SK-N-SH (cell line): ENCODE data around the gene FRAT2. TPM values are rescaled to one million over a fixed set of nuclear protein-coding genes. Genes with fewer than 3 reads are reported as not detected.

Experiments used
- CTCF ChIA-PET: fragments of 300-600, 350-600 bp; formaldehyde crosslinking; extraction: SDS; loops from one replicate; lab custom pipeline; 2021; lab: Yijun Ruan, JAX
- POLR2A ChIA-PET: fragments of 350-600 bp; sonication (Branson Sonifier 250); formaldehyde crosslinking; extraction: SDS; loops from one replicate; lab custom pipeline; 2020; ENCODE audit warnings: antibody characterized with exemption, inconsistent platforms; lab: Yijun Ruan, JAX
- DNase-seq: peaks from one replicate; pipeline ENCODE4 v3.0.0; 2012
- H2AFZ ChIP-seq: fragments of 200-600 bp; sonication (generic); 2 replicates; pipeline ENCODE4 v1.8.1; 2016; ENCODE audit warnings: antibody characterized with exemption, mild to moderate bottlenecking, low read depth
- H3F3A ChIP-seq: fragments of 200-600 bp; sonication (generic); replicated peaks from 2 replicates; pipeline ENCODE3; 2016; ENCODE audit warnings: antibody characterized with exemption, mild to moderate bottlenecking; ENCODE audit not compliant: insufficient read depth
- H3K27ac ChIP-seq, 2 experiments: fragments of 200-500 bp in 1 of 2; fragments of 200-600 bp in 1 of 2; sonication (Bioruptor generic) in 1 of 2; sonication (generic), shearing (Covaris generic) in 1 of 2; 2 replicates each; pipeline versions ENCODE4 v1.5.1 to v1.6.1; 2014 to 2016; ENCODE audit warnings: low read depth in 2 of 2, inconsistent platforms in 1 of 2, low read length in 1 of 2, mild to moderate bottlenecking in 1 of 2, mixed read lengths in 1 of 2
- H3K27me3 ChIP-seq: fragments of 200-600 bp; sonication (generic), shearing (Covaris generic); 2 replicates; pipeline ENCODE4 v1.6.1; 2016; ENCODE audit warnings: mixed run types; ENCODE audit not compliant: insufficient read depth
- H3K36me3 ChIP-seq, 2 experiments: fragments of 200-500 bp in 1 of 2; fragments of 200-600 bp in 1 of 2; sonication (Bioruptor generic) in 1 of 2; sonication (generic) in 1 of 2; replicated peaks in 1 of 2; 2 replicates each; pipeline versions ENCODE3 to v1.5.1; 2014 to 2016; ENCODE audit warnings: low read length in 1 of 2, mild to moderate bottlenecking in 1 of 2; ENCODE audit not compliant: insufficient read depth in 2 of 2, control insufficient read depth in 1 of 2
- H3K4me1 ChIP-seq, 2 experiments: fragments of 200-500 bp in 1 of 2; fragments of 200-600 bp in 1 of 2; sonication (Bioruptor generic) in 1 of 2; sonication (generic), shearing (Covaris generic) in 1 of 2; 2 replicates each; pipeline versions ENCODE4 v1.5.1 to v1.6.1; 2014 to 2016; ENCODE audit warnings: low read depth in 1 of 2, low read length in 1 of 2, mixed run types in 1 of 2; ENCODE audit not compliant: insufficient read depth in 2 of 2, control insufficient read depth in 1 of 2
- H3K4me2 ChIP-seq: fragments of 200-600 bp; sonication (generic), shearing (Covaris generic); 2 replicates; pipeline ENCODE4 v1.6.1; 2017; ENCODE audit warnings: mixed run types
- H3K4me3 ChIP-seq, 2 experiments: fragments of 200-500 bp in 1 of 2; fragments of 200-600 bp in 1 of 2; sonication (Bioruptor generic) in 1 of 2; sonication (generic), shearing (Covaris generic) in 1 of 2; 2 replicates each; pipeline versions ENCODE4 v1.5.1 to v1.8.1; 2014 to 2016; ENCODE audit warnings: low read depth in 2 of 2, inconsistent platforms in 1 of 2, low read length in 1 of 2, mild to moderate bottlenecking in 1 of 2, mixed read lengths in 1 of 2, moderate library complexity in 1 of 2
- H3K79me2 ChIP-seq: fragments of 200-600 bp; sonication (generic); 2 replicates; pipeline ENCODE4 v1.8.1; 2017; ENCODE audit warnings: mild to moderate bottlenecking; ENCODE audit not compliant: insufficient read depth
- H3K9ac ChIP-seq: fragments of 200-600 bp; sonication (generic); 2 replicates; pipeline ENCODE4 v1.6.1; 2017; ENCODE audit warnings: mixed run types
- H3K9me2 ChIP-seq: fragments of 200-600 bp; sonication (generic); 2 replicates; pipeline ENCODE4 v1.6.1; 2017; ENCODE audit warnings: mixed run types
- H3K9me3 ChIP-seq: fragments of 200-600 bp; sonication (generic); 2 replicates; pipeline ENCODE4 v1.6.1; 2017; ENCODE audit warnings: mixed run types, mild to moderate bottlenecking, moderate library complexity
- H4K20me1 ChIP-seq: fragments of 200-600 bp; sonication (generic); 2 replicates; pipeline ENCODE4 v1.6.1; 2017; ENCODE audit warnings: mild to moderate bottlenecking, mixed run types; ENCODE audit not compliant: insufficient read depth
- GABPA ChIP-seq: IDR thresholded peaks from 2 replicates; pipeline ENCODE4 v1.4.0; 2012; ENCODE audit warnings: low read depth, mild to moderate bottlenecking
- IRF3 ChIP-seq: fragments of 150-350 bp; IDR thresholded peaks from 2 replicates; pipeline ENCODE4 v1.6.1; 2016; ENCODE audit warnings: mild to moderate bottlenecking, low read depth, low read length
- NRF1 ChIP-seq: IDR thresholded peaks from 2 replicates; pipeline ENCODE4 v1.6.1; 2012; ENCODE audit warnings: low read depth, mild to moderate bottlenecking, low read length
- RAD21 ChIP-seq: IDR thresholded peaks from 2 replicates; pipeline ENCODE4 v1.6.1; 2012; ENCODE audit warnings: mild to moderate bottlenecking, low read length
- RCOR1 ChIP-seq: fragments of 150-350 bp; IDR thresholded peaks from 2 replicates; pipeline ENCODE4 v1.6.1; 2017; ENCODE audit warnings: antibody characterized with exemption, low read length
- RXRA ChIP-seq: IDR thresholded peaks from 2 replicates; pipeline ENCODE4 v1.4.0; 2012; ENCODE audit warnings: low read depth, mild to moderate bottlenecking, borderline replicate concordance
- TEAD4 ChIP-seq: IDR thresholded peaks from 2 replicates; pipeline ENCODE4 v1.4.0; 2012; ENCODE audit warnings: mild to moderate bottlenecking, borderline replicate concordance; ENCODE audit not compliant: insufficient read depth
- USF2 ChIP-seq: fragments of 150-350 bp; IDR thresholded peaks from 2 replicates; pipeline ENCODE4 v1.6.1; 2017; ENCODE audit warnings: antibody characterized with exemption, low read length, low read depth, borderline replicate concordance
- WGBS: methylation state at CpG from one replicate; pipeline ENCODE4 v1.1.6; 2017; ENCODE audit warnings: low lambda C conversion rate; 5-methylcytosine and 5-hydroxymethylcytosine counted together
- polyA plus RNA-seq, 3 experiments: library from polyadenylated mRNA; depleted of rRNA; stranded (reverse); fragments of >200 nt; gene quantifications; 2 replicates each; pipeline ENCODE4 v1.2.3, GENCODE V29; 2012
- TF ChIP-seq, protein P1 (sequence below): IDR thresholded peaks from 2 replicates; pipeline ENCODE4 v1.6.1; 2012; ENCODE audit warnings: mild to moderate bottlenecking, low read depth, low read length, moderate library complexity
- TF ChIP-seq, protein P2 (sequence below): IDR thresholded peaks from 2 replicates; pipeline ENCODE4 v1.4.0; 2012; ENCODE audit warnings: low read depth, borderline replicate concordance
- TF ChIP-seq, protein P3 (sequence below): IDR thresholded peaks from 2 replicates; pipeline ENCODE4 v1.4.0; 2012; ENCODE audit warnings: low read depth
- TF ChIP-seq, protein P4 (sequence below): IDR thresholded peaks from 2 replicates; pipeline ENCODE4; 2012

The FRAT2 gene
- polyA plus RNA-seq, 1 of the 3 experiments (the other 2 are of a cell fraction) = 2.4 TPM

- TF ChIP-seq, protein P1, sequence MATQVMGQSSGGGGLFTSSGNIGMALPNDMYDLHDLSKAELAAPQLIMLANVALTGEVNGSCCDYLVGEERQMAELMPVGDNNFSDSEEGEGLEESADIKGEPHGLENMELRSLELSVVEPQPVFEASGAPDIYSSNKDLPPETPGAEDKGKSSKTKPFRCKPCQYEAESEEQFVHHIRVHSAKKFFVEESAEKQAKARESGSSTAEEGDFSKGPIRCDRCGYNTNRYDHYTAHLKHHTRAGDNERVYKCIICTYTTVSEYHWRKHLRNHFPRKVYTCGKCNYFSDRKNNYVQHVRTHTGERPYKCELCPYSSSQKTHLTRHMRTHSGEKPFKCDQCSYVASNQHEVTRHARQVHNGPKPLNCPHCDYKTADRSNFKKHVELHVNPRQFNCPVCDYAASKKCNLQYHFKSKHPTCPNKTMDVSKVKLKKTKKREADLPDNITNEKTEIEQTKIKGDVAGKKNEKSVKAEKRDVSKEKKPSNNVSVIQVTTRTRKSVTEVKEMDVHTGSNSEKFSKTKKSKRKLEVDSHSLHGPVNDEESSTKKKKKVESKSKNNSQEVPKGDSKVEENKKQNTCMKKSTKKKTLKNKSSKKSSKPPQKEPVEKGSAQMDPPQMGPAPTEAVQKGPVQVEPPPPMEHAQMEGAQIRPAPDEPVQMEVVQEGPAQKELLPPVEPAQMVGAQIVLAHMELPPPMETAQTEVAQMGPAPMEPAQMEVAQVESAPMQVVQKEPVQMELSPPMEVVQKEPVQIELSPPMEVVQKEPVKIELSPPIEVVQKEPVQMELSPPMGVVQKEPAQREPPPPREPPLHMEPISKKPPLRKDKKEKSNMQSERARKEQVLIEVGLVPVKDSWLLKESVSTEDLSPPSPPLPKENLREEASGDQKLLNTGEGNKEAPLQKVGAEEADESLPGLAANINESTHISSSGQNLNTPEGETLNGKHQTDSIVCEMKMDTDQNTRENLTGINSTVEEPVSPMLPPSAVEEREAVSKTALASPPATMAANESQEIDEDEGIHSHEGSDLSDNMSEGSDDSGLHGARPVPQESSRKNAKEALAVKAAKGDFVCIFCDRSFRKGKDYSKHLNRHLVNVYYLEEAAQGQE = no peak
- TF ChIP-seq TEAD4 (no peak), USF2 (peak; percentile 17; the same call in 1 of the 2 replicates), GABPA (peak; percentile 24; the same call in 1 of the 2 replicates), RCOR1 (no peak), NRF1 (peak; percentile 66)
- TF ChIP-seq, protein P2, sequence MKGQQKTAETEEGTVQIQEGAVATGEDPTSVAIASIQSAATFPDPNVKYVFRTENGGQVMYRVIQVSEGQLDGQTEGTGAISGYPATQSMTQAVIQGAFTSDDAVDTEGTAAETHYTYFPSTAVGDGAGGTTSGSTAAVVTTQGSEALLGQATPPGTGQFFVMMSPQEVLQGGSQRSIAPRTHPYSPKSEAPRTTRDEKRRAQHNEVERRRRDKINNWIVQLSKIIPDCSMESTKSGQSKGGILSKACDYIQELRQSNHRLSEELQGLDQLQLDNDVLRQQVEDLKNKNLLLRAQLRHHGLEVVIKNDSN = peak; percentile 68; the same call in 1 of the 2 replicates
- TF ChIP-seq, protein P3, sequence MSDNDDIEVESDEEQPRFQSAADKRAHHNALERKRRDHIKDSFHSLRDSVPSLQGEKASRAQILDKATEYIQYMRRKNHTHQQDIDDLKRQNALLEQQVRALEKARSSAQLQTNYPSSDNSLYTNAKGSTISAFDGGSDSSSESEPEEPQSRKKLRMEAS = peak; percentile 86
- TF ChIP-seq, protein P4, sequence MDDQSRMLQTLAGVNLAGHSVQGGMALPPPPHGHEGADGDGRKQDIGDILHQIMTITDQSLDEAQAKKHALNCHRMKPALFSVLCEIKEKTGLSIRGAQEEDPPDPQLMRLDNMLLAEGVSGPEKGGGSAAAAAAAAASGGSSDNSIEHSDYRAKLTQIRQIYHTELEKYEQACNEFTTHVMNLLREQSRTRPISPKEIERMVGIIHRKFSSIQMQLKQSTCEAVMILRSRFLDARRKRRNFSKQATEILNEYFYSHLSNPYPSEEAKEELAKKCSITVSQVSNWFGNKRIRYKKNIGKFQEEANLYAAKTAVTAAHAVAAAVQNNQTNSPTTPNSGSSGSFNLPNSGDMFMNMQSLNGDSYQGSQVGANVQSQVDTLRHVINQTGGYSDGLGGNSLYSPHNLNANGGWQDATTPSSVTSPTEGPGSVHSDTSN = no peak
Measured at GRCh38 chr10:97334370-97335175, at the start of gene FRAT2 (continued).

DNA sequence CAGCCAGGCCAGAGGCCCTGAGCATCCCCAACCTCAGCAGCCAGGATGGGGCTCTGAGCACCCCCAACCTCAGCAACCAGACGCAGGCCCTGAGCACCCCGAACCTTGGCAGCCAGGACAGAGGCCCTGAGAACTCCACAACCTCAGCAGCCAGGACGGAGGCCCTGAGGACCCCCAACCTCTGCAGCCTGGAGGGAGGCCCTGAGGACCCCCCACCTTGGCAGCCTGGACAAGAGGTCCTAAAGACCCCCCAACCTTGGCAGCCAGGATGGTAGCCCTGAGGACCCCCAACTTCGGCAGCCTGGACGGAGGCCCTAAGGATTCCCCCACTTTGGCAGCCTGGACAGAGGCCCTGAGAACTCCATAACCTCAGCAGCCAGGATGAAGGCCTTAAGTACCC, 49.6 kb upstream of the FRAT2 start:
- no peak for TF ChIP-seq RXRA
- TF ChIP-seq USF2 = no peak
- no peak for TF ChIP-seq IRF3
- TF ChIP-seq RAD21 = no peak
- Histone ChIP-seq H3K4me2 (no peak overlapping the region), H3K9ac (no peak overlapping the region), H3K4me3 (no peak overlapping the region), H3F3A (no peaks in the 10 kb centered on the region), H3K27me3 (no peaks in the 10 kb centered on the region), H3K9me3 (no peaks in the 10 kb centered on the region), H3K79me2 (no peaks in the 10 kb centered on the region), H3K9me2 (no peaks in the 10 kb centered on the region), H3K4me1 (no peaks in the 10 kb centered on the region), H3K27ac (no peak overlapping the region), H3K36me3 (peaks cover 22 to 65% of the 10 kb centered on the region in 2 experiments), H2AFZ (no peak overlapping the region), H4K20me1 (no peaks in the 10 kb centered on the region)
- ChIA-PET CTCF (no interaction called here), POLR2A (no interaction called here)
- 92% methylated on average over 2 of the region's 5 CpGs for WGBS
- no peak for DNase-seq
